Fibroblast of lung (primary cell): ENCODE results near the gene MMP25. TPM values are rescaled to one million over a fixed set of nuclear protein-coding genes. Genes with fewer than 3 reads are reported as not detected.

Experiments used
- DNase-seq, 2 donors: peaks; one replicate each; pipeline versions ENCODE4 v3.0.0 to v3.0.0-alpha.2; 2010; ENCODE audit warnings: low read depth in 2 of 2
- H2AFZ ChIP-seq: 2 replicates; pipeline ENCODE4 v1.5.1; 2012; ENCODE audit warnings: low read length, control low read depth, inconsistent platforms
- H3K27ac ChIP-seq: 2 replicates; pipeline ENCODE4 v1.5.1; 2011; ENCODE audit warnings: low read length, control low read depth; ENCODE audit not compliant: insufficient read depth
- H3K27me3 ChIP-seq: 2 replicates; pipeline ENCODE4 v1.5.1; 2011; ENCODE audit warnings: mild to moderate bottlenecking, low read length; ENCODE audit not compliant: control insufficient read depth, insufficient read depth
- H3K36me3 ChIP-seq: 2 replicates; pipeline ENCODE4 v1.5.1; 2011; ENCODE audit warnings: low read length; ENCODE audit not compliant: control insufficient read depth, insufficient read depth
- H3K4me1 ChIP-seq: 2 replicates; pipeline ENCODE4 v1.5.1; 2011; ENCODE audit warnings: low read length; ENCODE audit not compliant: control insufficient read depth, insufficient read depth; ENCODE audit errors: extremely low read depth
- H3K4me2 ChIP-seq: 2 replicates; pipeline ENCODE4 v1.5.1; 2011; ENCODE audit warnings: low read length, control low read depth; ENCODE audit not compliant: insufficient read depth; ENCODE audit errors: extremely low read depth
- H3K4me3 ChIP-seq, 4 experiments: fragments of 200-600 bp in 1 of 4; sonication (generic) in 1 of 4; replicated peaks in 1 of 4; 2 replicates each; pipeline ENCODE4 v1.5.1; 2011 to 2016; ENCODE audit warnings: low read length in 4 of 4, low read depth in 3 of 4, mild to moderate bottlenecking in 3 of 4, control low read depth in 2 of 4, inconsistent platforms in 1 of 4, mixed read lengths in 1 of 4; ENCODE audit not compliant: insufficient read depth in 1 of 4; ENCODE audit errors: control extremely low read depth in 1 of 4
- H3K79me2 ChIP-seq: 2 replicates; pipeline ENCODE4 v1.5.1; 2012; ENCODE audit warnings: mild to moderate bottlenecking, low read length, inconsistent platforms; ENCODE audit not compliant: control insufficient read depth, insufficient read depth
- H3K9ac ChIP-seq: 2 replicates; pipeline ENCODE4 v1.5.1; 2011; ENCODE audit warnings: mild to moderate bottlenecking, low read length, control low read depth; ENCODE audit not compliant: insufficient read depth
- H3K9me3 ChIP-seq: 2 replicates; pipeline ENCODE4 v1.5.1; 2012; ENCODE audit warnings: low read depth, low read length; ENCODE audit not compliant: control insufficient read depth, insufficient read depth
- H4K20me1 ChIP-seq: 2 replicates; pipeline ENCODE4 v1.5.1; 2011; ENCODE audit warnings: low read length; ENCODE audit not compliant: control insufficient read depth, insufficient read depth; ENCODE audit errors: extremely low read depth
- EZH2 ChIP-seq: IDR thresholded peaks from 2 replicates; pipeline ENCODE4 v1.5.1; 2012; ENCODE audit warnings: low read length, control low read depth, mild to moderate bottlenecking; ENCODE audit errors: missing control alignments
- polyA plus RNA-seq, 2 donors: library from polyadenylated mRNA; depleted of rRNA in 1 of 2; stranded (reverse) in 1 of 2; unstranded in 1 of 2; fragments of >200 nt; gene quantifications; 2 replicates each; pipeline ENCODE4 v1.2.1, GENCODE V29; 2011 to 2012; ENCODE audit warnings: missing spikeins in 1 of 2
- total RNA-seq: library from RNA; depleted of rRNA; stranded (reverse); fragments of >200 nt; gene quantifications from 2 replicates; pipeline ENCODE4 v1.2.1, GENCODE V29; 2014
- TF ChIP-seq, protein P1 (sequence below), 2 donors: IDR thresholded peaks in 1 of 2; conservative IDR thresholded peaks in 1 of 2; 1 replicate in 1 of 2; 2 replicates in 1 of 2; pipeline ENCODE4 v1.5.1; 2011 to 2012; ENCODE audit warnings: low read length in 2 of 2, control low read depth in 1 of 2, inconsistent platforms in 1 of 2, low read depth in 1 of 2, mild to moderate bottlenecking in 1 of 2

The MMP25 gene
- total and polyA plus RNA-seq, 2 donors (not counting 1 experiment from before 2014, with no cell fraction given), result 0.03 TPM; not detected in 1

DNA sequence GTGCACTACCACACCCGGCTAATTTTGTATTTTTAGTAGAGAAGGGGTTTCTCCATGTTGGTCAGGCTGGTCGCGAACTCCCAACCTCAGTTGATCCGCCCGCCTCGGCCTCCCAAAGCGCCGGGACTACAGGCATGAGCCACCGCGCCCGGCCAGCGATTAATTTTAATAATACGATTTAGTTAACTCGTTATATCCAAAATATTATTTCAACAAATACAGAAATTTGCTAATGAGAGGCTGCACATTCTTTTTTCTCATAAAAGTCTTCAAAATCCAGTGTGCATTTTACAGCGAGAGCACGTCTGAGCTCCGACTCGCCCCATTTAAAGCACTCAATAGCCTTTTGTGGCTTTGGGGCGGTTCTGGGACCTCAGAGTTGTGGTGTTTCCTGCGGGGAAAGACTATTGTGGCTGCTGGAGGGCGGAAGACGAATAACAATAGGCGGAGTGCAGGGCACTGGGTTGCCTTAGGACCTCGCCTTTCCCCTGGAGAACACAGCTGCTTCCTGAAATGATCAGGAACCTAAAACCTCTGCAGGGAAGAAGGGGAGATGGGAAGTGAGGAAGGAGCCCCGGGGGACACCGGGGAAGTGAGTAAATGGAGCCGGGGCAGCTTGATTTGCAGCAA, 55.6 kb downstream of the MMP25 start:
- no peak overlapping the region for H3K9ac ChIP-seq
- no peak overlapping the region for H3K27ac ChIP-seq
- H3K27me3 ChIP-seq, result peaks cover 12% of the 10 kb centered on the region
- no peaks in the 10 kb centered on the region for H3K9me3 ChIP-seq
- no peak overlapping the region for H3K4me3 ChIP-seq
- no peaks in the 10 kb centered on the region for H3K79me2 ChIP-seq
- no peaks in the 10 kb centered on the region for H3K36me3 ChIP-seq
- no peak overlapping the region for H3K4me2 ChIP-seq
- H3K4me1 ChIP-seq, result peaks cover 3% of the 10 kb centered on the region
- H2AFZ ChIP-seq, result peak overlapping the region; percentile 44
- TF ChIP-seq, protein P1, sequence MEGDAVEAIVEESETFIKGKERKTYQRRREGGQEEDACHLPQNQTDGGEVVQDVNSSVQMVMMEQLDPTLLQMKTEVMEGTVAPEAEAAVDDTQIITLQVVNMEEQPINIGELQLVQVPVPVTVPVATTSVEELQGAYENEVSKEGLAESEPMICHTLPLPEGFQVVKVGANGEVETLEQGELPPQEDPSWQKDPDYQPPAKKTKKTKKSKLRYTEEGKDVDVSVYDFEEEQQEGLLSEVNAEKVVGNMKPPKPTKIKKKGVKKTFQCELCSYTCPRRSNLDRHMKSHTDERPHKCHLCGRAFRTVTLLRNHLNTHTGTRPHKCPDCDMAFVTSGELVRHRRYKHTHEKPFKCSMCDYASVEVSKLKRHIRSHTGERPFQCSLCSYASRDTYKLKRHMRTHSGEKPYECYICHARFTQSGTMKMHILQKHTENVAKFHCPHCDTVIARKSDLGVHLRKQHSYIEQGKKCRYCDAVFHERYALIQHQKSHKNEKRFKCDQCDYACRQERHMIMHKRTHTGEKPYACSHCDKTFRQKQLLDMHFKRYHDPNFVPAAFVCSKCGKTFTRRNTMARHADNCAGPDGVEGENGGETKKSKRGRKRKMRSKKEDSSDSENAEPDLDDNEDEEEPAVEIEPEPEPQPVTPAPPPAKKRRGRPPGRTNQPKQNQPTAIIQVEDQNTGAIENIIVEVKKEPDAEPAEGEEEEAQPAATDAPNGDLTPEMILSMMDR (conservative IDR thresholded peaks at IDR 0.05 in 1 of 2, IDR thresholded peaks at IDR 0.05 in 1 of 2; ENCODE audit: low read depth in 1 of 2, low read length in 2 of 2), result no peak
- no peak for TF ChIP-seq EZH2
- H4K20me1 ChIP-seq, result no peaks in the 10 kb centered on the region
- DNase-seq, result no peak

DNA sequence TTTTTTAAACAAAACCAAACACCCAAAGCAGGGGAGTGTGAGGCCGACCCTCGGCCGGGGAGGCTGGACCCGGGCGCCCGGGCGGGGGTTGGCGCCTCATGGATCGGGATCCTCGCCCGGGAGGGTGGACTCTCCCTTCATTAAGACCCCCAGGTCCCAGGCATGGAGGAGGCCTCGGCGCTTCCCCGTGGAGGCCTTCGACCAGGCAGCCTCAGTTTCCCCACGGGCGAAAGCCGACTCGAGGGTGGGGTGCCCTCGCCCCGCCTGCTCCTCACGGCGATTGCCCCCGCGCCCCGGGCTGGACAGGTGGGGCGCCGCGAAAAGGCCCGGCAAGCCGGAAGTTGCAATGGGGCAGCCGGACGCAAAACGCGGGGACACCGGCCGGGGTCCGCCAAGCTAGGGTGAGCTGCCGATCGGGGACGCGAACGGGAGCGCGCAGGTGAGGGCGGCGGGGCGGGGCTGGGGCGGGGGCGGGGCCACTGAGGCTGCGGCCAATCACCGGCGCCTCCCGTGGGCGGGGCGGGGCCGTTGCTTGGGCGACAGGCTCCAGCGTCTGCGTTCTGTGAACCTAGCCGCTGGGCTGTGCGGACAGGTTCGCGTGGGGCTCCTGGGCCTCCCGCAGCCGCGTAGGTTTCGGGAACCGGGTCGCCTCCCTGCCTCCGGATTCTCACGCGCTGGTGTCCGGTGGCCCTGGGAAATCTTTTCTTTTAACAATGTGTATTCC, 60.0 kb downstream of the MMP25 start:
- Histone ChIP-seq H3K36me3 (no peaks in the 10 kb centered on the region), H3K27ac (peak overlapping the region; percentile 16), H3K4me1 (no peaks in the 10 kb centered on the region), H3K9me3 (no peaks in the 10 kb centered on the region), H3K4me2 (peak overlapping the region; percentile 94), H3K27me3 (no peaks in the 10 kb centered on the region), H3K79me2 (no peaks in the 10 kb centered on the region), H2AFZ (peak overlapping the region; percentile 81), H4K20me1 (no peaks in the 10 kb centered on the region), H3K9ac (peak overlapping the region; percentile 48), H3K4me3 (peak overlapping the region; percentile 61 to 73 (median 65))
- TF ChIP-seq EZH2, result no peak
- DNase-seq, result peak; percentile 85 to 90

Other genes with a start within 250 kb of the MMP25 start
- gene PRSS41, start 248.1 kb upstream of the MMP25 start, total RNA-seq, result not detected in 2 replicates
- not detected in 2 replicates for gene PRSS41, start 248.1 kb upstream of the MMP25 start, polyA plus RNA-seq
- 0.17 and 0.77 TPM in 2 replicates for gene PRSS21, start 229.3 kb upstream of the MMP25 start, total RNA-seq
- 0.15 and 0.22 TPM in 2 replicates for gene PRSS21, start 229.3 kb upstream of the MMP25 start, polyA plus RNA-seq
- not detected in 2 replicates for gene ZG16B, start 216.3 kb upstream of the MMP25 start, total RNA-seq
- gene ZG16B, start 216.3 kb upstream of the MMP25 start, polyA plus RNA-seq, result 0.14 TPM in 1 of 2 replicates, not detected in the other
- gene PRSS22, start 188.4 kb upstream of the MMP25 start, total RNA-seq, result 0.17 TPM in 1 of 2 replicates, not detected in the other
- gene PRSS22, start 188.4 kb upstream of the MMP25 start, polyA plus RNA-seq, result not detected in 2 replicates
- 55.2 and 56.8 TPM in 2 replicates for gene FLYWCH2, start 163.3 kb upstream of the MMP25 start, total RNA-seq
- 18.1 and 21.2 TPM in 2 replicates for gene FLYWCH2, start 163.3 kb upstream of the MMP25 start, polyA plus RNA-seq
- gene FLYWCH1, start 134.6 kb upstream of the MMP25 start, total RNA-seq, result 44.4 and 58.5 TPM in 2 replicates
- 12.0 and 16.4 TPM in 2 replicates for gene FLYWCH1, start 134.6 kb upstream of the MMP25 start, polyA plus RNA-seq
- gene KREMEN2, start 82.3 kb upstream of the MMP25 start, total RNA-seq, result not detected in 2 replicates
- not detected in 2 replicates for gene KREMEN2, start 82.3 kb upstream of the MMP25 start, polyA plus RNA-seq
- gene PAQR4, start 77.2 kb upstream of the MMP25 start, total RNA-seq, result 1.0 and 1.5 TPM in 2 replicates
- 3.0 and 8.7 TPM in 2 replicates for gene PAQR4, start 77.2 kb upstream of the MMP25 start, polyA plus RNA-seq
- 0.26 and 1.2 TPM in 2 replicates for gene PKMYT1, start 66.1 kb upstream of the MMP25 start, total RNA-seq
- 2.7 and 8.3 TPM in 2 replicates for gene PKMYT1, start 66.1 kb upstream of the MMP25 start, polyA plus RNA-seq
- not detected in 2 replicates for gene CLDN9, start 33.6 kb upstream of the MMP25 start, total RNA-seq
- not detected in 2 replicates for gene CLDN9, start 33.6 kb upstream of the MMP25 start, polyA plus RNA-seq
- 0.26 TPM in 1 of 2 replicates, not detected in the other for gene CLDN6, start 28.4 kb upstream of the MMP25 start, total RNA-seq
- gene CLDN6, start 28.4 kb upstream of the MMP25 start, polyA plus RNA-seq, result 0.03 TPM in 1 of 2 replicates, not detected in the other
- 159 and 196 TPM in 2 replicates for gene TNFRSF12A, start 26.2 kb upstream of the MMP25 start, total RNA-seq
- 80.7 and 110 TPM in 2 replicates for gene TNFRSF12A, start 26.2 kb upstream of the MMP25 start, polyA plus RNA-seq
- gene HCFC1R1, start 22.6 kb upstream of the MMP25 start, total RNA-seq, result 36.0 and 75.5 TPM in 2 replicates
- 44.9 and 58.0 TPM in 2 replicates for gene HCFC1R1, start 22.6 kb upstream of the MMP25 start, polyA plus RNA-seq
- gene THOC6, start 22.5 kb upstream of the MMP25 start, total RNA-seq, result 25.4 and 26.6 TPM in 2 replicates
- 17.6 and 19.7 TPM in 2 replicates for gene THOC6, start 22.5 kb upstream of the MMP25 start, polyA plus RNA-seq
- gene BICDL2, start 9.6 kb upstream of the MMP25 start, total RNA-seq, result not detected in 2 replicates
- 0.05 TPM in 1 of 2 replicates, not detected in the other for gene BICDL2, start 9.6 kb upstream of the MMP25 start, polyA plus RNA-seq
- gene IL32, start 19.1 kb downstream of the MMP25 start, total RNA-seq, result 4.4 and 5.1 TPM in 2 replicates
- 1.4 and 4.1 TPM in 2 replicates for gene IL32, start 19.1 kb downstream of the MMP25 start, polyA plus RNA-seq
- gene ZSCAN10, start 52.7 kb downstream of the MMP25 start, total RNA-seq, result not detected in 2 replicates
- gene ZSCAN10, start 52.7 kb downstream of the MMP25 start, polyA plus RNA-seq, result 0.02 TPM in 1 of 2 replicates, not detected in the other
- 16.0 and 16.4 TPM in 2 replicates for gene ZNF205, start 66.0 kb downstream of the MMP25 start, total RNA-seq
- gene ZNF205, start 66.0 kb downstream of the MMP25 start, polyA plus RNA-seq, result 3.4 and 4.4 TPM in 2 replicates
- 5.9 and 8.8 TPM in 2 replicates for gene ZNF213, start 88.5 kb downstream of the MMP25 start, total RNA-seq
- gene ZNF213, start 88.5 kb downstream of the MMP25 start, polyA plus RNA-seq, result 0.43 and 0.52 TPM in 2 replicates
- gene OR1F1, start 141.6 kb downstream of the MMP25 start, total RNA-seq, result not detected in 2 replicates
- gene OR1F1, start 141.6 kb downstream of the MMP25 start, polyA plus RNA-seq, result 0.07 and 0.23 TPM in 2 replicates
- gene ZNF200, start 188.6 kb downstream of the MMP25 start, total RNA-seq, result 8.0 and 8.1 TPM in 2 replicates
- gene ZNF200, start 188.6 kb downstream of the MMP25 start, polyA plus RNA-seq, result 5.1 and 5.9 TPM in 2 replicates
- under 0.01 and 0.17 TPM in 2 replicates for gene MEFV, start 210.1 kb downstream of the MMP25 start, total RNA-seq
- gene MEFV, start 210.1 kb downstream of the MMP25 start, polyA plus RNA-seq, result not detected in 2 replicates
- gene ZNF263, start 236.9 kb downstream of the MMP25 start, total RNA-seq, result 37.3 and 47.5 TPM in 2 replicates
- 9.9 and 11.1 TPM in 2 replicates for gene ZNF263, start 236.9 kb downstream of the MMP25 start, polyA plus RNA-seq